GM12878 (cell line): ENCODE data around the gene SH3YL1. TPM values are rescaled to one million over a fixed set of nuclear protein-coding genes. Genes with fewer than 3 reads are reported as not detected.

Experiments used
- ATAC-seq: fragments of 200-7000 bp; cut with Tn5 transposase; 3 replicates; pipeline ENCODE4 v1.9.1; 2020; ENCODE audit warnings: mild to moderate bottlenecking, moderate library complexity
- BruUV-seq: library from RNA; stranded (reverse); fragments of 400-500 nt; replicated peaks from 2 replicates; lab custom pipeline; 2021; lab: Mats Ljungman, UMichigan
- CTCF ChIA-PET: fragments of 300-600 bp; sonication (Branson Sonifier 250); formaldehyde crosslinking; extraction: SDS; loops from one replicate; lab custom pipeline; 2021; ENCODE audit warnings: inconsistent platforms; lab: Yijun Ruan, JAX
- POLR2A ChIA-PET: fragments of 350-600 bp; formaldehyde crosslinking; extraction: SDS; loops from one replicate; lab custom pipeline; 2021; ENCODE audit warnings: inconsistent platforms; lab: Charles Lee
- RAD21 ChIA-PET: fragments of 300-600 bp; sonication (Branson Sonifier 250); formaldehyde crosslinking; loops from one replicate; lab custom pipeline; 2023; ENCODE audit warnings: antibody characterized with exemption; ENCODE audit not compliant: unreplicated experiment; lab: Charles Lee
- SMC1A ChIA-PET: fragments of 300-600 bp; sonication (Branson Sonifier 250); formaldehyde crosslinking; loops from one replicate; lab custom pipeline; 2023; ENCODE audit not compliant: unreplicated experiment, uncharacterized antibody; lab: Charles Lee
- DNase-seq: peaks from one replicate; pipeline ENCODE4 v3.0.0-alpha.2; 2011; ENCODE audit warnings: low read depth, low spot score
- FAIRE-seq: peaks from 3 replicates; lab custom pipeline; 2011; peaks lifted over from hg19 to GRCh38; lab: Jason Lieb, UNC
- H2AFZ ChIP-seq: 2 replicates; pipeline ENCODE4 v1.6.0; 2011; ENCODE audit warnings: low read depth, low read length, control low read depth; ENCODE audit not compliant: control insufficient read depth
- H3K27ac ChIP-seq: 2 replicates; pipeline ENCODE4 v1.5.1; 2011; ENCODE audit warnings: control low read depth; ENCODE audit not compliant: control insufficient read depth, insufficient read depth
- H3K27me3 ChIP-seq, 2 experiments: replicated peaks in 1 of 2; 2 replicates each; pipeline versions ENCODE4 v1.6.0 to v1.6.1; 2011; ENCODE audit warnings: low read length in 1 of 2; ENCODE audit not compliant: control insufficient read depth in 2 of 2, insufficient read depth in 2 of 2
- H3K36me3 ChIP-seq, 2 experiments: 2 replicates each; pipeline ENCODE4 v1.5.1; 2011; ENCODE audit warnings: low read length in 1 of 2; ENCODE audit not compliant: control insufficient read depth in 2 of 2, insufficient read depth in 2 of 2
- H3K4me1 ChIP-seq: 2 replicates; pipeline ENCODE4 v1.6.1; 2011; ENCODE audit warnings: mild to moderate bottlenecking, low read length, moderate library complexity, mixed read lengths; ENCODE audit not compliant: control insufficient read depth, insufficient read depth
- H3K4me2 ChIP-seq: 2 replicates; pipeline ENCODE4 v1.6.0; 2011; ENCODE audit warnings: control low read depth; ENCODE audit not compliant: control insufficient read depth, insufficient read depth
- H3K4me3 ChIP-seq: fragments of 200-600 bp; sonication (generic); 2 replicates; pipeline ENCODE4 v1.5.1; 2016
- H3K79me2 ChIP-seq: 2 replicates; pipeline ENCODE4 v1.6.0; 2011; ENCODE audit warnings: low read length; ENCODE audit not compliant: control insufficient read depth, insufficient read depth
- H3K9ac ChIP-seq: 2 replicates; pipeline ENCODE4 v1.8.0; 2011; ENCODE audit warnings: low read length, control low read depth, mixed read lengths; ENCODE audit not compliant: control insufficient read depth, insufficient read depth
- H3K9me3 ChIP-seq: replicated peaks from 3 replicates; pipeline ENCODE4 v1.5.1; 2011; ENCODE audit warnings: mild to moderate bottlenecking, low read length; ENCODE audit not compliant: control insufficient read depth, insufficient read depth
- H4K20me1 ChIP-seq: 2 replicates; pipeline ENCODE4 v1.6.0; 2011; ENCODE audit not compliant: control insufficient read depth, insufficient read depth
- HDAC6 ChIP-seq: fragments of 200-600 bp; sonication (generic); IDR thresholded peaks from one replicate; pipeline ENCODE4 v1.8.0; 2017; ENCODE audit warnings: antibody characterized with exemption; ENCODE audit not compliant: unreplicated experiment
- IKZF1 ChIP-seq: fragments of 450-650 bp; conservative IDR thresholded peaks from 2 replicates; pipeline ENCODE4 v1.6.1; 2017; ENCODE audit warnings: antibody characterized with exemption, mild to moderate bottlenecking
- NR2C1 ChIP-seq: fragments of 450-650 bp; IDR thresholded peaks from 2 replicates; pipeline ENCODE4 v1.6.1; 2017; ENCODE audit warnings: antibody characterized with exemption, mild to moderate bottlenecking, moderate library complexity
- PAX8 ChIP-seq: fragments of 450-650 bp; IDR thresholded peaks from 2 replicates; pipeline ENCODE4 v1.6.1; 2017; ENCODE audit warnings: mild to moderate bottlenecking, moderate library complexity
- RBBP5 ChIP-seq: fragments of 200-600 bp; sonication (generic); conservative IDR thresholded peaks from 2 replicates; pipeline ENCODE4 v1.6.1; 2016
- RFX5 ChIP-seq: IDR thresholded peaks from 2 replicates; pipeline ENCODE4 v1.6.1; 2011; ENCODE audit warnings: low read depth, low read length, improper control_type of control experiment
- TAF1 ChIP-seq: IDR thresholded peaks from 2 replicates; pipeline ENCODE4 v1.6.1; 2011; ENCODE audit warnings: mild to moderate bottlenecking, low read depth, low read length, borderline replicate concordance
- ZNF207 ChIP-seq: fragments of 450-650 bp; IDR thresholded peaks from 2 replicates; pipeline ENCODE4 v1.6.1; 2014; ENCODE audit warnings: antibody characterized with exemption, mild to moderate bottlenecking, borderline replicate concordance
- ZSCAN29 ChIP-seq: fragments of 450-650 bp; IDR thresholded peaks from 2 replicates; pipeline ENCODE4 v1.6.1; 2017; ENCODE audit warnings: mild to moderate bottlenecking, moderate library complexity
- WGBS: methylation state at CpG from one replicate; pipeline ENCODE4 v1.1.6; 2016; ENCODE audit warnings: low lambda C conversion rate; ENCODE audit not compliant: insufficient replicate concordance, insufficient coverage; ENCODE audit errors: missing lambda C conversion rate; 5-methylcytosine and 5-hydroxymethylcytosine counted together
- in situ Hi-C: fragments of 300-500 bp; cut with MboI; formaldehyde crosslinking; loops from 9 replicates; pipeline ENCODE4 v1.14.3; 2018; ENCODE audit warnings: mixed read lengths
- intact Hi-C: fragments of 100-400 bp; cut with micrococcal nuclease; formaldehyde crosslinking; loops from one replicate; pipeline ENCODE4 v1.14.2; 2022; ENCODE audit not compliant: unreplicated experiment
- polyA plus RNA-seq, 11 experiments: library from polyadenylated mRNA; depleted of rRNA in 4 of 11; unstranded in 6 of 11; stranded (reverse) in 5 of 11; fragments of >200 nt; fragmentation: Nextera tagmentation in 4 of 11; fragmentation: Illumina TruSeq in 1 of 11; extraction: Ambion mirVana in 4 of 11; extraction: Trizol in 1 of 11; gene quantifications; 1 replicate in 1 of 11; 2 replicates in 10 of 11; pipeline versions ENCODE4 v1.2.1 to v1.2.3, GENCODE V29; 2011 to 2016; ENCODE audit warnings: inconsistent platforms in 2 of 11, missing spikeins in 2 of 11, low read depth in 1 of 11
- total RNA-seq, 4 experiments: library from RNA; depleted of rRNA in 3 of 4; stranded (reverse); fragments of >200 nt in 3 of 4; fragmentation: Illumina TruSeq in 1 of 4; extraction: Trizol in 1 of 4; gene quantifications; 2 replicates each; pipeline versions ENCODE4 v1.2.1 to v1.2.3, GENCODE V29; 2013 to 2021
- TF ChIP-seq, protein P1 (sequence below): fragments of 450-650 bp; IDR thresholded peaks from 2 replicates; pipeline ENCODE4 v1.6.1; 2017; ENCODE audit warnings: antibody characterized with exemption, mild to moderate bottlenecking, moderate library complexity

SH3YL1 gene
- total and polyA plus RNA-seq, 10 of the 15 experiments (the other 5 are each of a cell fraction or from before 2014, with no cell fraction given), result 12.2 to 22.4 (median 17.2) TPM

DNA sequence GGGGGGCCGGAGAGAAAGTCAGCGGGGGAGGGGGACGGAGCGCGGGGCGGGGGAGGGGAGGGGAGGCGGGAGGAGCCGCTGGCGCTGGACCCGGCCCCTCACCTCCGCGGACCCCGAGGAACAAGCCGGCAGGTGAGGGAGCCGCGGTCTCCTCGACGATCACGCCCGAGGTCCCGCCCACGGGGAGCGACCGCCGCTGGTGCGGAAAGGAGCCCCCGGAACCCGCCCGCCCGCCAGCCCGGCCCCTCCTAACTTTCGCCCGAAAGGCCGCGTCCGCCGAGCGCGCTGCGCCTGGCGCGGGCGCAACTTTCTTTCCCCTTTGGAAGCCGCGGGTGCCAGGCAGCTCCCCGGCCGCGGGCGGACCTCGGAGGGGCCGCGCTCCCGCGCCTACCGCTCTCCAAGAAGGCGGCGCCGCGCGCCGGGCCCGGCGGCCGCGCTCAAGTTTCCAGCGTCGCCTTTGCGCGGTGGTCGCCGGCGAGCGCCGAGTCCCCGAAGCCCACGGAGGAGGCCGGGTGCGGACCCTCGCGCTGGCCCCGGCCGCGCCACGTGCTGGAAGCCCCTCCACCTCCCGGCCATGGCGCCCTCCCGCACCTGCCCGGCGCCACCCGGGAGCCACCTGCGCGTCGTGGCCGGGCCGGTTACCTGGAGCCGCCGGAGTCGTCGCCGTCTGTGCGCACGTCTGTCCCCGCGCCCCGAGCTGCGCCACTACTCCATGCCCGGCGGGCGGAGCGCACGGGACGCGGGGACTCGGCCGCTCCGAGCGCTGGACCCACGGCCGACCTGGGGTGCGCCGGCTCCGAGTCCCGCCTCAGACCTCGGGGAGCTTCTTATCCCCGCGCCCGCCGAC, 24.3 kb upstream of the SH3YL1 start, which contains the start of gene ALKAL2:
Gene ALKAL2, minus strand, starts transcription at position 181 of the 847 bp plus-strand sequence. CDS start 256 bp downstream, outside the sequence.
- no TSS peak for BruUV-seq
- Histone ChIP-seq H3K4me2 (peak within 1 kb of the TSS; percentile 25; the same call in 1 of the 2 replicates), H3K27me3 (peaks cover 2 to 3% of the 10 kb centered on the region in 2 experiments; a peak in 2 of 4 replicates), H3K79me2 (no peaks in the 10 kb centered on the region), H3K9ac (no peak within 1 kb of the TSS), H3K36me3 (0 out of 4 replicates have a peak, but pooled peaks cover 0 to 2% of the 10 kb centered on the region in 2 experiments), H3K27ac (no peak within 1 kb of the TSS), H4K20me1 (no peaks in the 10 kb centered on the region), H3K4me1 (no peaks in the 10 kb centered on the region), H3K4me3 (no peak within 1 kb of the TSS), H2AFZ (no peak within 1 kb of the TSS), H3K9me3 (no peaks in the 10 kb centered on the region)
- in situ Hi-C loops, result no loop called here
- ChIA-PET RAD21 (no interaction called here), CTCF (no interaction called here), POLR2A (no interaction called here), SMC1A (interaction anchor here (1.0 kb wide), 1 partner anchor 112 kb away, joined by 3 read pairs; no protein-coding TSS in a partner anchor)
- FAIRE-seq (no peak), DNase-seq (no peak), ATAC-seq (peak; percentile 36; the same call in 2 of the 3 replicates)
- intact Hi-C loops, result no loop called here
- TF ChIP-seq IKZF1 (0 out of 2 replicates have a peak, but pooled peaks have one; percentile 17), ZNF207 (no peak), HDAC6 (peak; percentile 99)
- WGBS, result 2% methylated on average over 83 of the region's 128 CpGs

DNA sequence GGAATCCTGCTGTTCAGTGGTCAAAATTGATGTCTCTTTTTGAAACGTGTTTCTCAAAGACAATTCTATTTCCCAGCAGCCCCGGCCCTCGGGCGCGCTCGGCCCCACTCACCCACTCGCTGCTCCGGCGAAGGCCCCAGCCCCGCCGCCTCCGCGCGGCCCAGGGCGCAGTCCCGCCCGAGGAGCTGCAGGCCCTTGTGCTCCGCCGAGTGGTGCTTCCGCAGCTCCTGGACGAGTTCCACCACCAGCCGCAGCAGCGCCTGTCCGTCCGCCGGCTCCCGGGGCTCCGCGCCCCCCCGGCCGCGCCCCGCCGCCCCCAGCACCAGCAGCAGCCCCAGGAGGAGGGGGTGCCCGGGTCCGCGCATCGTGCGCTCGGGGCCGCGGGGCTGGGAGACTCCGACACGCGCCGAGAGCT, 23.6 kb upstream of the SH3YL1 start:
- Histone ChIP-seq H3K27ac (no peak overlapping the region), H3K9ac (no peak overlapping the region), H3K4me2 (0 out of 2 replicates have a peak overlapping the region, but pooled peaks have one; percentile 17), H3K36me3 (peaks cover 0 to 2% of the 10 kb centered on the region in 2 experiments; a peak in 1 of 4 replicates), H3K4me1 (no peaks in the 10 kb centered on the region), H3K9me3 (no peaks in the 10 kb centered on the region), H4K20me1 (no peaks in the 10 kb centered on the region), H3K4me3 (no peak overlapping the region), H2AFZ (no peak overlapping the region), H3K79me2 (no peaks in the 10 kb centered on the region), H3K27me3 (peaks cover 2 to 3% of the 10 kb centered on the region in 2 experiments; a peak in 2 of 4 replicates)
- BruUV-seq, result no TSS peak
- ATAC-seq, result peak; percentile 62
- ChIA-PET SMC1A (no interaction called here), POLR2A (no interaction called here), RAD21 (no interaction called here), CTCF (no interaction called here)
- intact Hi-C loops, result no loop called here
- 28% methylated on average over 17 of the region's 46 CpGs for WGBS
- in situ Hi-C loops, result no loop called here
- TF ChIP-seq TAF1 (no peak), RBBP5 (no peak), RFX5 (no peak), PAX8 (no peak), NR2C1 (no peak), ZSCAN29 (no peak)
- TF ChIP-seq, protein P1, sequence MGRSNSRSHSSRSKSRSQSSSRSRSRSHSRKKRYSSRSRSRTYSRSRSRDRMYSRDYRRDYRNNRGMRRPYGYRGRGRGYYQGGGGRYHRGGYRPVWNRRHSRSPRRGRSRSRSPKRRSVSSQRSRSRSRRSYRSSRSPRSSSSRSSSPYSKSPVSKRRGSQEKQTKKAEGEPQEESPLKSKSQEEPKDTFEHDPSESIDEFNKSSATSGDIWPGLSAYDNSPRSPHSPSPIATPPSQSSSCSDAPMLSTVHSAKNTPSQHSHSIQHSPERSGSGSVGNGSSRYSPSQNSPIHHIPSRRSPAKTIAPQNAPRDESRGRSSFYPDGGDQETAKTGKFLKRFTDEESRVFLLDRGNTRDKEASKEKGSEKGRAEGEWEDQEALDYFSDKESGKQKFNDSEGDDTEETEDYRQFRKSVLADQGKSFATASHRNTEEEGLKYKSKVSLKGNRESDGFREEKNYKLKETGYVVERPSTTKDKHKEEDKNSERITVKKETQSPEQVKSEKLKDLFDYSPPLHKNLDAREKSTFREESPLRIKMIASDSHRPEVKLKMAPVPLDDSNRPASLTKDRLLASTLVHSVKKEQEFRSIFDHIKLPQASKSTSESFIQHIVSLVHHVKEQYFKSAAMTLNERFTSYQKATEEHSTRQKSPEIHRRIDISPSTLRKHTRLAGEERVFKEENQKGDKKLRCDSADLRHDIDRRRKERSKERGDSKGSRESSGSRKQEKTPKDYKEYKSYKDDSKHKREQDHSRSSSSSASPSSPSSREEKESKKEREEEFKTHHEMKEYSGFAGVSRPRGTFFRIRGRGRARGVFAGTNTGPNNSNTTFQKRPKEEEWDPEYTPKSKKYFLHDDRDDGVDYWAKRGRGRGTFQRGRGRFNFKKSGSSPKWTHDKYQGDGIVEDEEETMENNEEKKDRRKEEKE, result no peak
- FAIRE-seq, result no peak
- no peak for DNase-seq
